ENCODE results near the gene PPP1R14D.

PPP1R14D gene

GRCh38 chr15:40768521-40769273 is 59.8 kb downstream of the PPP1R14D start:
- TF ChIP-seq CTCF (IDR thresholded peaks at IDR 0.05; ENCODE audit: insufficient read depth, missing control alignments), result no peak
- FAIRE-seq, result no peak
- no peak for DNase-seq (ENCODE audit: insufficient read length, low spot score)

GRCh38 chr15:40767838-40768500 is 60.5 kb downstream of the PPP1R14D start:
- TF ChIP-seq CTCF (IDR thresholded peaks at IDR 0.05; ENCODE audit: insufficient read depth, missing control alignments), result no peak
- DNase-seq (ENCODE audit: insufficient read length, low spot score) (no peak), FAIRE-seq (no peak)

GRCh38 chr15:40766906-40767837 is 61.3 kb downstream of the PPP1R14D start:
- FAIRE-seq, result no peak
- no peak for TF ChIP-seq CTCF (IDR thresholded peaks at IDR 0.05; ENCODE audit: insufficient read depth, missing control alignments)
- no peak for DNase-seq (ENCODE audit: insufficient read length, low spot score)

GRCh38 chr15:40766194-40766815 is 62.2 kb downstream of the PPP1R14D start:
- DNase-seq (ENCODE audit: insufficient read length, low spot score), result no peak
- TF ChIP-seq CTCF (IDR thresholded peaks at IDR 0.05; ENCODE audit: insufficient read depth, missing control alignments), result no peak
- FAIRE-seq, result no peak
